Measurements from ENCODE around the gene SRP9. TPM values are rescaled to one million over a fixed set of nuclear protein-coding genes. Genes with fewer than 3 reads are reported as not detected.

SRP9 gene
- total RNA-seq, 1 donor from 2014 or later = 313 TPM

DNA sequence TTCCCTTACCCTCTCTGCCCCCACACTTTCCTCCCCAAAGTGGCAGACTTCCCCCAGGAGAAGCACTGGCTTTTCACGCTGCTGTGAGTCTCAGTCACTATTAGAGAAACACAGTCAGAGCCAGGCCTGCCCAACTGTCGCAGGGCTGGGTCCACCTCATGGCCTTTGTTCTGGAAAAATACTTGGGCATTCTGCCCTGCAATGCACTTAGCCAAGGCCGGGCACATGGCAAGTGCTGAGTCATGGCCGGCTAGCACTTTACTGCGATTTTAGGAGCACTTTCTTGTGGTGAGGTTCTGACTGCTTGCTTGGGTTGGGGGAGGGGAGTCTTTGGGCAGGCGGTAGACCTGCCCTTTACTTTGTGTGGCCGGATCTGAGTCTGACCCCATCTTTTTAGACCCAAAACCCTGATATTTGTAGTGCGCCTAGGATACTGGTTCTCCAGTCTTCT, 40.0 kb downstream of the SRP9 start:
- Mint-ChIP-seq H3K27ac (no peak overlapping the region), H3K27me3 (no peaks in the 10 kb centered on the region), H3K4me1 (ENCODE audit: unreplicated experiment) (peaks cover 26% of the 10 kb centered on the region), H3K36me3 (no peaks in the 10 kb centered on the region), H3K9me3 (no peaks in the 10 kb centered on the region), H3K4me3 (no peak overlapping the region)
- no peak for DNase-seq (ENCODE audit: extremely low spot score, unreplicated experiment)
- TF ChIP-seq, protein P1, sequence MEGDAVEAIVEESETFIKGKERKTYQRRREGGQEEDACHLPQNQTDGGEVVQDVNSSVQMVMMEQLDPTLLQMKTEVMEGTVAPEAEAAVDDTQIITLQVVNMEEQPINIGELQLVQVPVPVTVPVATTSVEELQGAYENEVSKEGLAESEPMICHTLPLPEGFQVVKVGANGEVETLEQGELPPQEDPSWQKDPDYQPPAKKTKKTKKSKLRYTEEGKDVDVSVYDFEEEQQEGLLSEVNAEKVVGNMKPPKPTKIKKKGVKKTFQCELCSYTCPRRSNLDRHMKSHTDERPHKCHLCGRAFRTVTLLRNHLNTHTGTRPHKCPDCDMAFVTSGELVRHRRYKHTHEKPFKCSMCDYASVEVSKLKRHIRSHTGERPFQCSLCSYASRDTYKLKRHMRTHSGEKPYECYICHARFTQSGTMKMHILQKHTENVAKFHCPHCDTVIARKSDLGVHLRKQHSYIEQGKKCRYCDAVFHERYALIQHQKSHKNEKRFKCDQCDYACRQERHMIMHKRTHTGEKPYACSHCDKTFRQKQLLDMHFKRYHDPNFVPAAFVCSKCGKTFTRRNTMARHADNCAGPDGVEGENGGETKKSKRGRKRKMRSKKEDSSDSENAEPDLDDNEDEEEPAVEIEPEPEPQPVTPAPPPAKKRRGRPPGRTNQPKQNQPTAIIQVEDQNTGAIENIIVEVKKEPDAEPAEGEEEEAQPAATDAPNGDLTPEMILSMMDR (conservative IDR thresholded peaks at IDR 0.05) = no peak

DNA sequence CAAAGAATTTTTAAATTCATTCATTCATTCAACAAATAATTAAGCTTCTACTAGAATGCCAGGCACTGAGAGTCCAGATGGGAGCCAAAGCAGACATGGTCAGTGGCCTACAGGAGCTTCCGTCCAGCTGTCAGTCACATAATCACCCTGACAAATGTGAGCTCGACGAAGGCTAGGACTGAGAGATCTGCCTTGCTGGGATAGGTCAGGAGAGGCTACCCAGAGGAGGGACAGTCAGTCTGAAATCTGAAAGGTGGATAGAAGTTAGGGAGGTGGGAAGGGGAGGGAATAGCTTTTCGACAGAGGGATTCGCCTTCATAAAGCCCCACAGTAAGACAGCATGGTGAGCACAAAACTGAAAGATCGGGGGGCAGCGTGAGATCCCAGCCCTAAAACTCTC, 40.6 kb downstream of the SRP9 start:
- TF ChIP-seq, protein P1 (conservative IDR thresholded peaks at IDR 0.05) = no peak
- no peak for DNase-seq (ENCODE audit: extremely low spot score, unreplicated experiment)
- H3K27ac Mint-ChIP-seq = no peak overlapping the region
- H3K9me3 Mint-ChIP-seq = no peaks in the 10 kb centered on the region
- H3K4me1 Mint-ChIP-seq (ENCODE audit: unreplicated experiment) = peaks cover 21% of the 10 kb centered on the region
- no peaks in the 10 kb centered on the region for H3K36me3 Mint-ChIP-seq
- no peaks in the 10 kb centered on the region for H3K27me3 Mint-ChIP-seq
- no peak overlapping the region for H3K4me3 Mint-ChIP-seq

DNA sequence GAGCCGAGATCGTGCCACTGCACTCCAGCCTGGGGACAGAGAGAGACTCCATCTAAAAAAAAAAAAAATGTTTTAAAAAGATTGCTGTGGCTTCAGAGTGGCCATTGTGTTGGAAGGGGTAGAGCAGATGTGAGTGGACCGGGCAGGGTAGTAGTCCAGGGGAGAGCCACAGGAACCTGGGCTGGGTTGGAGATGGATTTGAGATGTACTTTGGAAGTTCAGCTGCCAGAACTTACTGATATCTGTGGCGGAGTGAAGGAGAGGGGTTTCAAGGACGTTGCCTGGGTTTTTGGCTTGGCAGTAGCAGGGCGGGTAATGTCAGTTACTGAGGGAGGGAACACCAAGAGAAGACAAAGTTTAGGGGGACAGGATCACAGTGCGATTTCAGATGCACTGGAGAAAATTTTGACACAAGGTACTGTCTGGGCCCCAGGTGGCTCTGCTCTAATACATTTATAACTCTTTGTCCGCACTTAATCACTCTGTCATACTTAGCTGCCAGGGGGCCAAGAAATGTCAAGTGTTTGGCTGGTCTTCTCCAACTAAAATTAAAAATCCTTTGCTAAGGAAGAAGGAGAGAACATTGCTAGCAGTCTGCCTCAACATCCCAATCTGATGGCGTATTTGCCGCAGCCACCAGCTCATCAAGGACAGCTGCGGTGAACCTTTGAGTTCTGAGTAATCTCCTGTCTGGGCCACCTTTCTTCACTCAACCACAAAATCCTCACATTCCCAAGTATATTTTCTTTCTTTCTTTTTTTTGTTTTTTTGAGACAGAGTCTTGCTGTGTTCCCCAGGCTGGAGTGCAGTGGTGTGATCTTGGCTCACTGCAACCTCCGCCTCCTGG, 41.9 kb downstream of the SRP9 start:
- TF ChIP-seq, protein P1 (conservative IDR thresholded peaks at IDR 0.05) = no peak
- Mint-ChIP-seq H3K36me3 (no peaks in the 10 kb centered on the region), H3K9me3 (no peaks in the 10 kb centered on the region), H3K4me1 (ENCODE audit: unreplicated experiment) (peaks cover 22% of the 10 kb centered on the region), H3K27me3 (no peaks in the 10 kb centered on the region), H3K27ac (no peak overlapping the region), H3K4me3 (no peak overlapping the region)
- DNase-seq (ENCODE audit: extremely low spot score, unreplicated experiment) = no peak

DNA sequence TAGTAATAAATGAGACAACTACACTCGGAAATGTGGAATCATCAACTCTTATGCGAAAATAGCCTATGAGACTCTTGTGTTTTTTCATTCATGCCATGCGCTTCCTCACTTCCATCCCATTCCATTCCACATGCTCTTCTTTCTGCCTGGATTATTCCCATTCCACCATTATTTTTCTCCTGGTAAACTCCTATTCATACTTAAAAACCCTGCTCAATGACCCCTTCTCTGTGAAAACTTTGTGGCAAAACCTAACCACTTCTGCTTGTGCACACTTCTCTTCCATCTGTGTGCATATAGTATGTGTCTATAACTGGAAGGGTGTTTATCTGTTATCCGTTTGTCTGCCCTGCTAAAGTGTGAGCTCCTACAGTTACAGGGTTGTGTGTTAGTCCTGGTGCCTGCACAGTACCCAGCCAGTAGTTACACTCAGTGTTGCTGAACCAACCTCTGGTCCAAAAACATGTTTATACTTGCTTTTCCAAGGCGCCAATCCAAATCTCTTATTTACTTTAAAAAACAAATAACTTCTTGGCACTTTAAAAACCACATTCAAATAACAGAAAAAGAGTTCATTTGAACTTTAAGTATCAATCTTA, 43.0 kb downstream of the SRP9 start:
- no peaks in the 10 kb centered on the region for H3K27me3 Mint-ChIP-seq
- no peaks in the 10 kb centered on the region for H3K36me3 Mint-ChIP-seq
- TF ChIP-seq, protein P1 (conservative IDR thresholded peaks at IDR 0.05) = no peak
- H3K4me1 Mint-ChIP-seq (ENCODE audit: unreplicated experiment) = peaks cover 29% of the 10 kb centered on the region
- H3K4me3 Mint-ChIP-seq = no peak overlapping the region
- DNase-seq (ENCODE audit: extremely low spot score, unreplicated experiment) = no peak
- H3K9me3 Mint-ChIP-seq = no peaks in the 10 kb centered on the region
- no peak overlapping the region for H3K27ac Mint-ChIP-seq

DNA sequence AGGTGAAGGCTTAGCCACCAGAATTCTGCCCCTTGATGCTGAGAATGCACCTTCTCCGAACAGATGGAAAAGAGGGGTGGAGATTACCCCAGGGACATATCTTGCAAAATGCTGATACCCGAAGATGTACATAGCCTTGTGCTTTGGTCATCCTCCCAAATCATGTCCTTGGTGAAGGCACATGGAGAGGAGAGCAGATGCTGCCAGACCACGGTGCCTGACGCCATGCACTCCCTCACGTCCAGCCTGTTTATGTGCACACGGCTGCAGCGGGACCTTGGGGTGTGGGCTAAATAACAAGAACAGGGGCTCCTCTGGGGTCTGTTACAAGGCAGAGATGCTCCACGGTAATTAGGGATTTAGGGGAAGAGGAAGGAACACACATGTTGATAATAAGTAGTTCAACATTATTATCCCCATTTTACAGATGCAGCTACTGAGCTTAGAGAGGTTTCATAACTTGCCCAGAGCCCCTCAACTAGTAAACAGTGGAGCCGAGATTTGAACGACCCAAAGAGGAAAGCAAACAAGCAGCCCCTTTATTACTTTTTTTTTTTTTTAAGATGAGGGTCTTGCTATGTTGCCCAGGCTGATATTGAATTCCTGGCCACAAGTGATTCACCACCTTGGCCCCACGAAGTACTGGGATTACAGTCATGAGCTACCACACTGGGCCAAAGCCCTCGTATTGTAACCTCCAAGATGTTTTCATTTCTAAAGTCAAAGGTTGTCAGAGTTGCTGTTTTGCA, 45.2 kb downstream of the SRP9 start:
- Mint-ChIP-seq H3K27ac (no peak overlapping the region), H3K36me3 (no peaks in the 10 kb centered on the region), H3K9me3 (no peaks in the 10 kb centered on the region), H3K4me3 (no peak overlapping the region), H3K4me1 (ENCODE audit: unreplicated experiment) (peaks cover 32% of the 10 kb centered on the region), H3K27me3 (no peaks in the 10 kb centered on the region)
- TF ChIP-seq, protein P1 (conservative IDR thresholded peaks at IDR 0.05) = no peak
- DNase-seq (ENCODE audit: extremely low spot score, unreplicated experiment) = no peak

Data from type B pancreatic cell (in vitro differentiated cells).